Astrocyte (in vitro differentiated cells and primary cell): ENCODE results near the gene DIDO1. TPM values are rescaled to one million over a fixed set of nuclear protein-coding genes. Genes with fewer than 3 reads are reported as not detected.

Experiments used
- DNase-seq: peaks from one replicate; pipeline ENCODE4 v3.0.0-alpha.2; 2010; ENCODE audit warnings: low read depth
- FAIRE-seq: peaks from 2 replicates; lab custom pipeline; 2011; peaks lifted over from hg19 to GRCh38; lab: Jason Lieb, UNC
- H2AFZ ChIP-seq: 2 replicates; pipeline ENCODE4 v1.6.0; 2012; ENCODE audit warnings: low read depth, low read length, inconsistent platforms
- H3K27ac ChIP-seq: 2 replicates; pipeline ENCODE4 v1.5.1; 2011; ENCODE audit warnings: low read depth, low read length, inconsistent platforms
- H3K27me3 ChIP-seq: 2 replicates; pipeline ENCODE4 v1.6.0; 2011; ENCODE audit warnings: low read length, inconsistent platforms; ENCODE audit not compliant: insufficient read depth
- H3K36me3 ChIP-seq: 2 replicates; pipeline ENCODE4 v1.5.1; 2011; ENCODE audit warnings: low read length, inconsistent platforms; ENCODE audit not compliant: insufficient read depth
- H3K4me1 ChIP-seq: 2 replicates; pipeline ENCODE4 v1.5.1; 2011; ENCODE audit warnings: low read length, inconsistent platforms; ENCODE audit not compliant: insufficient read depth
- H3K4me2 ChIP-seq: 2 replicates; pipeline ENCODE4 v1.6.0; 2012; ENCODE audit warnings: low read length, inconsistent platforms
- H3K4me3 ChIP-seq: 2 replicates; pipeline ENCODE4 v1.5.1; 2011; ENCODE audit warnings: low read depth, mild to moderate bottlenecking, low read length, inconsistent platforms; ENCODE audit not compliant: insufficient read depth
- H3K79me2 ChIP-seq: 2 replicates; pipeline ENCODE4 v1.6.0; 2012; ENCODE audit warnings: mild to moderate bottlenecking, low read length, inconsistent platforms; ENCODE audit not compliant: insufficient read depth
- H3K9ac ChIP-seq: 2 replicates; pipeline ENCODE4 v1.6.0; 2012; ENCODE audit warnings: mild to moderate bottlenecking, low read length, inconsistent platforms
- H3K9me3 ChIP-seq: 2 replicates; pipeline ENCODE4 v1.5.1; 2012; ENCODE audit warnings: low read depth, mild to moderate bottlenecking, low read length, inconsistent platforms; ENCODE audit not compliant: insufficient read depth
- H4K20me1 ChIP-seq: 2 replicates; pipeline ENCODE4 v1.6.0; 2012; ENCODE audit warnings: low read length, inconsistent platforms; ENCODE audit not compliant: insufficient read depth
- H3K27ac Mint-ChIP-seq: one replicate; pipeline ENCODE4 v1.8.0; 2021; ENCODE audit warnings: mild to moderate bottlenecking, mixed read lengths; ENCODE audit not compliant: unreplicated experiment
- H3K27me3 Mint-ChIP-seq: one replicate; pipeline ENCODE4 v1.8.0; 2021; ENCODE audit warnings: low read depth, mixed read lengths; ENCODE audit not compliant: unreplicated experiment
- H3K36me3 Mint-ChIP-seq: one replicate; pipeline ENCODE4 v1.8.0; 2021; ENCODE audit warnings: low read depth, mixed read lengths; ENCODE audit not compliant: unreplicated experiment
- H3K4me1 Mint-ChIP-seq: one replicate; pipeline ENCODE4 v1.8.0; 2021; ENCODE audit warnings: low read depth, mixed read lengths; ENCODE audit not compliant: unreplicated experiment
- H3K4me3 Mint-ChIP-seq: one replicate; pipeline ENCODE4 v1.8.0; 2021; ENCODE audit warnings: mild to moderate bottlenecking, moderate library complexity, mixed read lengths; ENCODE audit not compliant: unreplicated experiment
- H3K9me3 Mint-ChIP-seq: one replicate; pipeline ENCODE4 v1.8.0; 2021; ENCODE audit warnings: mild to moderate bottlenecking, mixed read lengths; ENCODE audit not compliant: unreplicated experiment
- CTCF ChIP-seq: IDR thresholded peaks from 2 replicates; pipeline ENCODE4 v1.5.1; 2011; ENCODE audit warnings: low read depth, mild to moderate bottlenecking, inconsistent platforms, low read length, moderate library complexity; ENCODE audit not compliant: insufficient read depth
- EZH2 ChIP-seq: IDR thresholded peaks from 2 replicates; pipeline ENCODE4 v1.6.1; 2012; ENCODE audit warnings: mild to moderate bottlenecking, low read length, inconsistent platforms; ENCODE audit not compliant: insufficient read depth
- total RNA-seq: library from RNA; stranded (reverse); gene quantifications from 2 replicates; pipeline ENCODE4 v1.2.1, GENCODE V29; 2021

The DIDO1 gene
- total RNA-seq, 1 donor from 2014 or later = 39.0 TPM

- Mint-ChIP-seq H3K27me3 (no peaks in the 10 kb centered on the region), H3K9me3 (no peaks in the 10 kb centered on the region), H3K36me3 (peaks cover 7% of the 10 kb centered on the region), H3K4me3 (no peak overlapping the region), H3K27ac (no peak overlapping the region), H3K4me1 (peaks cover 7% of the 10 kb centered on the region)
- Histone ChIP-seq H3K27ac (no peak overlapping the region), H3K79me2 (no peaks in the 10 kb centered on the region), H3K36me3 (no peaks in the 10 kb centered on the region), H3K4me2 (no peak overlapping the region), H4K20me1 (no peaks in the 10 kb centered on the region), H3K27me3 (no peaks in the 10 kb centered on the region), H3K9me3 (no peaks in the 10 kb centered on the region), H3K9ac (no peak overlapping the region), H2AFZ (no peak overlapping the region), H3K4me3 (no peak overlapping the region), H3K4me1 (no peaks in the 10 kb centered on the region)
- TF ChIP-seq CTCF (no peak), EZH2 (no peak)
- DNase-seq (no peak), FAIRE-seq (no peak)
Measured at GRCh38 chr20:62841705-62842212, 84.5 kb downstream of the DIDO1 start.

GRCh38 chr20:62840244-62841197, 85.8 kb downstream of the DIDO1 start:
- Histone ChIP-seq H3K4me2 (no peak overlapping the region), H3K27me3 (no peaks in the 10 kb centered on the region), H2AFZ (no peak overlapping the region), H3K4me3 (no peak overlapping the region), H3K9ac (no peak overlapping the region), H3K36me3 (no peaks in the 10 kb centered on the region), H3K4me1 (peaks cover 3% of the 10 kb centered on the region), H3K27ac (no peak overlapping the region), H3K79me2 (no peaks in the 10 kb centered on the region), H3K9me3 (no peaks in the 10 kb centered on the region), H4K20me1 (no peaks in the 10 kb centered on the region)
- no peak for DNase-seq
- Mint-ChIP-seq H3K9me3 (no peaks in the 10 kb centered on the region), H3K36me3 (peaks cover 8% of the 10 kb centered on the region), H3K27ac (no peak overlapping the region), H3K4me1 (peaks cover 1% of the 10 kb centered on the region), H3K27me3 (no peaks in the 10 kb centered on the region), H3K4me3 (no peak overlapping the region)
- FAIRE-seq = no peak
- TF ChIP-seq EZH2 (no peak), CTCF (no peak)

- DNase-seq (no peak), FAIRE-seq (no peak)
- Histone ChIP-seq H2AFZ (no peak overlapping the region), H3K9ac (no peak overlapping the region), H3K27ac (no peak overlapping the region), H3K79me2 (no peaks in the 10 kb centered on the region), H3K27me3 (no peaks in the 10 kb centered on the region), H3K36me3 (no peaks in the 10 kb centered on the region), H3K4me3 (no peak overlapping the region), H3K9me3 (no peaks in the 10 kb centered on the region), H3K4me1 (peaks cover 3% of the 10 kb centered on the region), H4K20me1 (no peaks in the 10 kb centered on the region), H3K4me2 (no peak overlapping the region)
- TF ChIP-seq CTCF (no peak), EZH2 (no peak)
- no peaks in the 10 kb centered on the region for H3K4me1 Mint-ChIP-seq
- no peak overlapping the region for H3K4me3 Mint-ChIP-seq
- H3K36me3 Mint-ChIP-seq = peaks cover 7% of the 10 kb centered on the region
- H3K9me3 Mint-ChIP-seq = no peaks in the 10 kb centered on the region
- no peak overlapping the region for H3K27ac Mint-ChIP-seq
- H3K27me3 Mint-ChIP-seq = no peaks in the 10 kb centered on the region
Measured at GRCh38 chr20:62839816-62840215, 86.5 kb downstream of the DIDO1 start.
